Lower leg skin (tissue), 4 donors: ENCODE data around the gene OSBPL9. TPM values are rescaled to one million over a fixed set of nuclear protein-coding genes. Genes with fewer than 3 reads are reported as not detected.

Experiments used
- DNase-seq, 2 donors: peaks; one replicate each; pipeline ENCODE4 v3.0.0-alpha.2; 2019; ENCODE audit warnings: low spot score in 2 of 2
- H3K4me3 ChIP-seq: fragments of 200-600 bp; sonication (generic); 2 replicates; pipeline ENCODE4 v1.5.1; 2017; ENCODE audit warnings: mild to moderate bottlenecking, low read depth; ENCODE audit not compliant: poor library complexity, severe bottlenecking
- POLR2A ChIP-seq, 2 donors: fragments of 450-650 bp; IDR thresholded peaks; one replicate each; pipeline ENCODE4 v1.6.1; 2016 to 2017; ENCODE audit warnings: antibody characterized with exemption in 2 of 2, mild to moderate bottlenecking in 1 of 2, moderate library complexity in 1 of 2
- WGBS, 2 donors: methylation state at CpG; one replicate each; pipeline ENCODE4 v1.1.5; 2018; 5-methylcytosine and 5-hydroxymethylcytosine counted together
- intact Hi-C: fragments of 100-400 bp; cut with DNase I; formaldehyde crosslinking; loops from one replicate; pipeline ENCODE4 v1.15.0; 2023; ENCODE audit warnings: low total_unique reads
- total RNA-seq, 4 donors: library from RNA; depleted of rRNA; stranded (reverse); fragments of >200 nt; gene quantifications; one replicate each; pipeline ENCODE4 v1.1.0, GENCODE V29; 2016
- TF ChIP-seq, protein P1 (sequence below), 3 donors: fragments of 450-650 bp; IDR thresholded peaks; one replicate each; pipeline ENCODE4 v1.5.1; 2016; ENCODE audit warnings: antibody characterized with exemption in 3 of 3, mild to moderate bottlenecking in 3 of 3, moderate library complexity in 2 of 3

Gene OSBPL9
- total RNA-seq, 4 donors from 2014 or later, result 35.9 to 56.9 (median 46.9) TPM

DNA sequence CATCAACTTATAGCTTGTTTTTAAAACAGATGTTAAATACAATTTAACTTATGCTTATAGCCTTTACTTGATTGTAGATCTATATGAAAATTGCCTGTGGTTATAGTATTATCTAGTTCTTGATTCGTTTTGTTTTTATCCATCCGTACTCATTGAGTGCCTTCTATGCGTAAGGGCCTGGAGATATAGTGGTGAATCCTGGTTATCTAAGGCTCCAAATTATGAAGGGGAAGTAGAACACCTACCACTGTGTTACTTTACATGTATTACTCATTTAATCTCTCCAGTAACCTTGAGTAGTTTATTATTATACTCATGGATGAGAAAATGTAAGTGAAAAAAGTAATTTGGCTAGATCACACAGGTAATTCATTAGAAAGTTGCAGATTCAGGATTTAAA, 121.8 kb downstream of the OSBPL9 start:
- whole genome bisulfite sequencing, 2 donors, result 88 to 95% methylated on average over 3 of the region's 3 CpGs
- TF ChIP-seq, protein P1, sequence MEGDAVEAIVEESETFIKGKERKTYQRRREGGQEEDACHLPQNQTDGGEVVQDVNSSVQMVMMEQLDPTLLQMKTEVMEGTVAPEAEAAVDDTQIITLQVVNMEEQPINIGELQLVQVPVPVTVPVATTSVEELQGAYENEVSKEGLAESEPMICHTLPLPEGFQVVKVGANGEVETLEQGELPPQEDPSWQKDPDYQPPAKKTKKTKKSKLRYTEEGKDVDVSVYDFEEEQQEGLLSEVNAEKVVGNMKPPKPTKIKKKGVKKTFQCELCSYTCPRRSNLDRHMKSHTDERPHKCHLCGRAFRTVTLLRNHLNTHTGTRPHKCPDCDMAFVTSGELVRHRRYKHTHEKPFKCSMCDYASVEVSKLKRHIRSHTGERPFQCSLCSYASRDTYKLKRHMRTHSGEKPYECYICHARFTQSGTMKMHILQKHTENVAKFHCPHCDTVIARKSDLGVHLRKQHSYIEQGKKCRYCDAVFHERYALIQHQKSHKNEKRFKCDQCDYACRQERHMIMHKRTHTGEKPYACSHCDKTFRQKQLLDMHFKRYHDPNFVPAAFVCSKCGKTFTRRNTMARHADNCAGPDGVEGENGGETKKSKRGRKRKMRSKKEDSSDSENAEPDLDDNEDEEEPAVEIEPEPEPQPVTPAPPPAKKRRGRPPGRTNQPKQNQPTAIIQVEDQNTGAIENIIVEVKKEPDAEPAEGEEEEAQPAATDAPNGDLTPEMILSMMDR (IDR thresholded peaks at IDR 0.05), result no peak
- no peak for TF ChIP-seq POLR2A (IDR thresholded peaks at IDR 0.05)
- DNase-seq, result no peak
- intact Hi-C loops, result no loop called here
- no peak overlapping the region for H3K4me3 ChIP-seq

DNA sequence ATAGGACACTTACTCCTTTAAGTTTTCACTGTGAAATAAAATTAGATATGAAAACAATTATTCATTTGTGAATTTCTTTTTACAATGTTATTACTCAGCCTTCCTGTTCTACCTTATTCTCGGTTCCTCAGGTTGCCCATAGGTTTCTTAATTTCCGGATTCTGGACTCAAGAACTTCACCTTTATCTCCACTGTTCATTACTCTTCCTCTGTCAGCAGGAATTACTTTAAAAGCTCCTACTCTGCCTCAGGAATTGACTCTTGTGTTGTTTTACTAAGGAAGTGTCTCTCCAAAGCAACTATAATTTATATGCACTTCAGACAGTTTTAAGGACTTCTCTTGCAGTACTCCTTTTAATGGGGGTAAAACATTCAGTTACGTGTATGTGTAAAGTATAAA, 123.8 kb downstream of the OSBPL9 start:
- no peak for TF ChIP-seq POLR2A (IDR thresholded peaks at IDR 0.05)
- TF ChIP-seq, protein P1 (IDR thresholded peaks at IDR 0.05), result no peak
- DNase-seq, result no peak
- intact Hi-C loops, result no loop called here
- 77 to 89% methylated on average over 3 of the region's 3 CpGs for WGBS, 2 donors
- H3K4me3 ChIP-seq, result no peak overlapping the region

DNA sequence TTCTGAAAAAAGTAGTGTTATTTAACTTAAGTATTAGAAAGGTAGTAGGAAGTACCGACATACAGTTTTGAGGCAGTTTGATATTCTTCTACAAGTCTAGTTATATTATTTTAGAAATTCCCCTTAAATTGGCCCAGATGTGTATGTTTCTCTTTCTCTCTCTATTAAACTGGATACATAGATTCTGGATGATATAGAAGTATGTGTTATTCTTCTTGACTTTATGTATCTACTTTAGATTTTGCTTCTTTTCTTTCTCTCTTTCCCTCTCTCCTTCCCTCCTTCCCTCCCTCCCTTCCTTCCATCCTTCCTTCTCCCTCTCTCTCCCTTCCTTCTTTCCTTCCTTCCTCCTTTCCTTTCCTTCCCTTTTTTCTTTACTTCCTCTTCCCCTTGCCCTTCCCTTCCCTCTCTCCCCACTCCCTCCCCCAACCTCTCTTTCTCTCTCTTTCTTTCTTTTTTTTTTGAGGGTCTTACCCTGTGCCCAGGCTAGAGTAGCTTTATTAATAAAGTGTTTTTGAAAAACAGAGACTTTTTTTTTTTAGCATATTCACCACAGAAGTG, 124.3 kb downstream of the OSBPL9 start:
- intact Hi-C loops, result no loop called here
- TF ChIP-seq, protein P1 (IDR thresholded peaks at IDR 0.05), result no peak
- no peak for TF ChIP-seq POLR2A (IDR thresholded peaks at IDR 0.05)
- whole genome bisulfite sequencing, 2 donors, result 93 to 97% methylated on average over 1 of the region's 1 CpG
- no peak for DNase-seq
- H3K4me3 ChIP-seq, result no peak overlapping the region

DNA sequence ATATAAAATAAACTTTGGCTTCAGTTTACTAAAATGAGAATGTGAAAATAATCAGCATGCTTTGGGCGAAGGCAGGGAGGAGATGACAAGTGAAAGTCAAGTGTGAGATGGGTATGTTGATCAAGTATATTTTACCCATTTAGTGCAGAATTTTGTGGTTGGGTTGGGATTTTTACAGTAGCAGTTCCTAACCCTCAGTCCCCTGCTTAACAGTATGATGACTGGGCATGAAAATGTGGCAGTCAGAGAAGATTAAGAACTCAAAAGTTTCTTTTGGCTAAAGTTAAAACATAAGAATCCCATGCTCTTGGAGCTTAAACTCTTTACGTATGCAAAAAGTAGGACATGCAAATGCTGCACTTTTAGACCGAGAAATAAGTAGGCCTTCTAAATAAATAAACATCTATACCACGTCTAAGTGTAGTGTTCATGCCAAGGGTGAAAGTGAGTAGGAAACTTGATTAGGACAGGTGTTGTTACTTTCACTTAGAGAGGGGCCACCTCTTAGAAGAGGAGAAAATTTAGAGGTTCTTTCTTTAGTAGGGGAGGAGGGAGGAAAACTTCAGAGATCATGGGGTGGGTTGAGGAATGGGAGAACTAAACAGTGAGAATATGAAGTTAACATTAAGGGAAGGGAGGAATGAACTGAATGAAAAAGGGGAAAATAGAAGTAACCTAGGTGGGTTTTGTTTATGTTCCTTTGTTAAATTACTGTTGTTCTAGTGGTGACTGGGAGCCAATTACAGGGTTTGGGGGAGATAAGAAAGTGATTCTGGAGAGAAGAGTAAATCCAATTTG, 127.8 kb downstream of the OSBPL9 start:
- TF ChIP-seq, protein P1 (IDR thresholded peaks at IDR 0.05), result no peak
- no peak for TF ChIP-seq POLR2A (IDR thresholded peaks at IDR 0.05)
- WGBS, 2 donors, result 88 to 89% methylated on average over 4 of the region's 4 CpGs
- DNase-seq, result no peak
- intact Hi-C loops, result no loop called here
- H3K4me3 ChIP-seq, result no peak overlapping the region

DNA sequence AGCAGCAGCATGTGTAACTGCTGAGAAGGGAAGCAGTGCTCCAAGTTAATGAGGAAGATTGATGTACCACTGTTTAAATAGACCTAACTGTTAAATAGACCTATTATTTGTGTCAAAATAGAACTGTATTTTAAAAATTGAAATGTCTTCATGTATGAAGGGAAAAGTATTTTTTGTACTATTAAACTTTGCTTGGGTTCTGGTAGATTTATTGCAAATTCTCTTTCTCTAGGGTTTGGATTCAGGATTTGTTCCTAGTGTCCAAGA, 128.3 kb downstream of the OSBPL9 start:
- intact Hi-C loops, result no loop called here
- no peak overlapping the region for H3K4me3 ChIP-seq
- no peak for DNase-seq
- TF ChIP-seq POLR2A (IDR thresholded peaks at IDR 0.05), result no peak
- TF ChIP-seq, protein P1 (IDR thresholded peaks at IDR 0.05), result no peak

DNA sequence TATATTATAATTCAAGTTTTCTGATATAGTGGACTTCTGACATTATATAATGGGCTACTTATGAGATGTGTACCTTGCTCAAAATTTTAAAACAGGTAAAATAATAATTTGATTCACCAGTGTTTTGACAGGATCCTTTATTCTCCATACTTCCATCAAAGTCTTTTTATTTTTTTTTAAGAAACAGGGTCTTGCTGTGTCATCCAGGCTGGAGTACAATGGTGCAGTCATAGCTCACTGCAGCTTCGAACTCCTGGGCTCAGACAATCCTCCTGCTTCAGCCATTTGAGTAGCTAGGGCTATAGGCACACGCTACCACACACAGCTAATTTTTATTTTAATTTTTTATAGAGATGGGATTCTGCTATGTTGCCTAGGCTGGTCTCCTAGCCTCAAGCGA, 132.3 kb downstream of the OSBPL9 start:
- no peak for DNase-seq
- intact Hi-C loops, result no loop called here
- no peak overlapping the region for H3K4me3 ChIP-seq
- TF ChIP-seq POLR2A (IDR thresholded peaks at IDR 0.05), result no peak
- TF ChIP-seq, protein P1 (IDR thresholded peaks at IDR 0.05), result no peak
- WGBS, 2 donors, result 92 to 97% methylated on average over 3 of the region's 3 CpGs
